Adrenal gland (tissue), 5 donors: Measurements from ENCODE around the gene IL5RA.

Experiments used
- POLR2A ChIP-seq, 2 donors: fragments of 450-650 bp; IDR thresholded peaks; one replicate each; pipeline ENCODE4 v1.6.1; 2017; ENCODE audit warnings: antibody characterized with exemption in 2 of 2, mild to moderate bottlenecking in 2 of 2, moderate library complexity in 1 of 2
- TF ChIP-seq, protein P1 (sequence below), 6 experiments: fragments of 450-650 bp in 4 of 6; fragments of 200-600 bp in 2 of 6; sonication (generic) in 1 of 6; IDR thresholded peaks; 1 replicate in 5 of 6; 2 replicates in 1 of 6; pipeline versions ENCODE4 v1.5.1 to v1.8.0; 2016 to 2021; ENCODE audit warnings: antibody characterized with exemption in 6 of 6, mild to moderate bottlenecking in 2 of 6, moderate library complexity in 1 of 6
- donor health status: DM: no; HTN: no; CAD: no.

- no peak for TF ChIP-seq POLR2A (IDR thresholded peaks at IDR 0.05)
- TF ChIP-seq, protein P1, sequence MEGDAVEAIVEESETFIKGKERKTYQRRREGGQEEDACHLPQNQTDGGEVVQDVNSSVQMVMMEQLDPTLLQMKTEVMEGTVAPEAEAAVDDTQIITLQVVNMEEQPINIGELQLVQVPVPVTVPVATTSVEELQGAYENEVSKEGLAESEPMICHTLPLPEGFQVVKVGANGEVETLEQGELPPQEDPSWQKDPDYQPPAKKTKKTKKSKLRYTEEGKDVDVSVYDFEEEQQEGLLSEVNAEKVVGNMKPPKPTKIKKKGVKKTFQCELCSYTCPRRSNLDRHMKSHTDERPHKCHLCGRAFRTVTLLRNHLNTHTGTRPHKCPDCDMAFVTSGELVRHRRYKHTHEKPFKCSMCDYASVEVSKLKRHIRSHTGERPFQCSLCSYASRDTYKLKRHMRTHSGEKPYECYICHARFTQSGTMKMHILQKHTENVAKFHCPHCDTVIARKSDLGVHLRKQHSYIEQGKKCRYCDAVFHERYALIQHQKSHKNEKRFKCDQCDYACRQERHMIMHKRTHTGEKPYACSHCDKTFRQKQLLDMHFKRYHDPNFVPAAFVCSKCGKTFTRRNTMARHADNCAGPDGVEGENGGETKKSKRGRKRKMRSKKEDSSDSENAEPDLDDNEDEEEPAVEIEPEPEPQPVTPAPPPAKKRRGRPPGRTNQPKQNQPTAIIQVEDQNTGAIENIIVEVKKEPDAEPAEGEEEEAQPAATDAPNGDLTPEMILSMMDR (IDR thresholded peaks at IDR 0.05) = no peak
Observed at GRCh38 chr3:3023111-3023745, 86.9 kb downstream of the IL5RA start.
